Neural cell (in vitro differentiated cells): ENCODE results near the gene CACNA1C. TPM values are rescaled to one million over a fixed set of nuclear protein-coding genes. Genes with fewer than 3 reads are reported as not detected.

Experiments used
- H2AFZ ChIP-seq: fragments of 200-600, 300-800 bp; sonication (generic), shearing (Covaris generic); 2 replicates; pipeline ENCODE4 v1.6.0; 2014; ENCODE audit warnings: low read depth, mild to moderate bottlenecking, antibody characterized with exemption, low read length, moderate library complexity
- H3F3A ChIP-seq: fragments of 200-600 bp; shearing (Covaris generic); 2 replicates; pipeline ENCODE4 v1.6.1; 2016; ENCODE audit warnings: mild to moderate bottlenecking, moderate library complexity, mixed read lengths, antibody characterized with exemption, low read length; ENCODE audit not compliant: insufficient read depth, poor library complexity, severe bottlenecking
- H3K27ac ChIP-seq: fragments of 200-600, 300-800 bp; sonication (generic), shearing (Covaris generic); 2 replicates; pipeline ENCODE4 v1.5.1; 2014; ENCODE audit warnings: mild to moderate bottlenecking, low read length, moderate library complexity
- H3K27me3 ChIP-seq: fragments of 300-800, 200-600 bp; sonication (generic), shearing (Covaris generic); 2 replicates; pipeline ENCODE4 v1.6.0; 2014; ENCODE audit warnings: mild to moderate bottlenecking, low read depth, low read length, moderate library complexity; ENCODE audit not compliant: insufficient read depth
- H3K36me3 ChIP-seq: fragments of 300-800, 200-600 bp; sonication (generic), shearing (Covaris generic); 2 replicates; pipeline ENCODE4 v1.5.1; 2014; ENCODE audit warnings: mild to moderate bottlenecking, antibody characterized with exemption, low read length, moderate library complexity; ENCODE audit not compliant: insufficient read depth
- H3K4me2 ChIP-seq: fragments of 300-800, 200-600 bp; sonication (generic), shearing (Covaris generic); 2 replicates; pipeline ENCODE4 v1.6.0; 2014; ENCODE audit warnings: mild to moderate bottlenecking, low read length
- H3K4me3 ChIP-seq: fragments of 300-800, 200-600 bp; sonication (generic), shearing (Covaris generic); 2 replicates; pipeline ENCODE4 v1.5.1; 2014; ENCODE audit warnings: mild to moderate bottlenecking, low read length, moderate library complexity
- H3K79me2 ChIP-seq: fragments of 200-600 bp; shearing (Covaris generic); replicated peaks from 2 replicates; pipeline ENCODE4 v1.6.0; 2014; ENCODE audit warnings: mild to moderate bottlenecking, low read length, moderate library complexity; ENCODE audit not compliant: insufficient read depth
- H3K9ac ChIP-seq: fragments of 300-800, 200-600 bp; sonication (generic), shearing (Covaris generic); 2 replicates; pipeline ENCODE4 v1.6.1; 2016; ENCODE audit warnings: mild to moderate bottlenecking, low read length, mixed read lengths
- H3K9me2 ChIP-seq: fragments of 200-600 bp; shearing (Covaris generic); 2 replicates; pipeline ENCODE4 v1.6.1; 2016; ENCODE audit warnings: mild to moderate bottlenecking, low read length, mixed read lengths; ENCODE audit not compliant: insufficient read depth
- H3K9me3 ChIP-seq: fragments of 200-600, 300-800 bp; sonication (generic), shearing (Covaris generic); 2 replicates; pipeline ENCODE4 v1.6.1; 2016; ENCODE audit warnings: mild to moderate bottlenecking, mixed run types, low read length, moderate library complexity, mixed read lengths
- H4K20me1 ChIP-seq: fragments of 200-600 bp; shearing (Covaris generic); 2 replicates; pipeline ENCODE4 v1.6.1; 2016; ENCODE audit warnings: mild to moderate bottlenecking, mixed run types; ENCODE audit not compliant: insufficient read depth
- CTCF ChIP-seq: fragments of 450-650 bp; IDR thresholded peaks from 2 replicates; pipeline ENCODE4 v1.5.1; 2014; ENCODE audit warnings: antibody characterized with exemption, mild to moderate bottlenecking, moderate library complexity; ENCODE audit not compliant: poor library complexity, severe bottlenecking
- EP300 ChIP-seq: fragments of 450-650 bp; conservative IDR thresholded peaks from 2 replicates; pipeline ENCODE4 v1.6.1; 2014; ENCODE audit warnings: antibody characterized with exemption, mild to moderate bottlenecking, moderate library complexity; ENCODE audit not compliant: poor library complexity, severe bottlenecking
- EZH2 ChIP-seq: fragments of 200-600, 300-800 bp; shearing (Covaris generic), sonication (generic); IDR thresholded peaks from 2 replicates; pipeline ENCODE4 v1.6.1; 2014; ENCODE audit warnings: antibody characterized with exemption, low read length, borderline replicate concordance, mild to moderate bottlenecking; ENCODE audit not compliant: insufficient read depth, poor library complexity, severe bottlenecking
- MXI1 ChIP-seq: fragments of 450-650 bp; conservative IDR thresholded peaks from 2 replicates; pipeline ENCODE4 v1.6.1; 2014; ENCODE audit warnings: antibody characterized with exemption, mild to moderate bottlenecking; ENCODE audit not compliant: poor library complexity, severe bottlenecking
- POLR2AphosphoS5 ChIP-seq: IDR thresholded peaks from 2 replicates; pipeline ENCODE4 v1.6.1; 2012
- RAD21 ChIP-seq: fragments of 450-650 bp; conservative IDR thresholded peaks from 2 replicates; pipeline ENCODE4 v1.6.1; 2014; ENCODE audit warnings: antibody characterized with exemption, mild to moderate bottlenecking, moderate library complexity
- REST ChIP-seq: IDR thresholded peaks from 2 replicates; pipeline ENCODE4 v1.6.1; 2012; ENCODE audit warnings: borderline replicate concordance
- SMC3 ChIP-seq: fragments of 450-650 bp; conservative IDR thresholded peaks from 2 replicates; pipeline ENCODE4 v1.6.1; 2014; ENCODE audit warnings: antibody characterized with exemption, mild to moderate bottlenecking, moderate library complexity; ENCODE audit not compliant: poor library complexity
- TAF1 ChIP-seq: IDR thresholded peaks from 2 replicates; pipeline ENCODE4 v1.6.1; 2012; ENCODE audit warnings: low read depth
- polyA plus RNA-seq: library from polyadenylated mRNA; depleted of rRNA; stranded (reverse); fragments of >200 nt; gene quantifications from 2 replicates; pipeline ENCODE4 v1.2.3, GENCODE V29; 2014

The CACNA1C gene
- polyA plus RNA-seq, 1 donor from 2014 or later: 9.7 TPM

- Histone ChIP-seq H3K27me3 (no peaks in the 10 kb centered on the region), H2AFZ (no peak overlapping the region), H3K9ac (no peak overlapping the region), H3K4me3 (no peak overlapping the region), H3K4me2 (no peak overlapping the region), H3K27ac (no peak overlapping the region), H3K9me3 (no peaks in the 10 kb centered on the region), H4K20me1 (no peaks in the 10 kb centered on the region), H3K9me2 (no peaks in the 10 kb centered on the region), H3F3A (no peaks in the 10 kb centered on the region), H3K36me3 (no peaks in the 10 kb centered on the region), H3K79me2 (no peaks in the 10 kb centered on the region)
- TF ChIP-seq EZH2: no peak
- no peak for TF ChIP-seq REST
- no peak for TF ChIP-seq TAF1
- TF ChIP-seq SMC3: no peak
- no peak for TF ChIP-seq MXI1
- no peak for TF ChIP-seq POLR2AphosphoS5
- TF ChIP-seq EP300: no peak
- TF ChIP-seq RAD21: no peak
- no peak for TF ChIP-seq CTCF
Measured at GRCh38 chr12:2149091-2149490, 96.3 kb downstream of the CACNA1C start.

- Histone ChIP-seq H3K9me3 (no peaks in the 10 kb centered on the region), H3K79me2 (no peaks in the 10 kb centered on the region), H3K27ac (no peak overlapping the region), H3F3A (no peaks in the 10 kb centered on the region), H2AFZ (no peak overlapping the region), H3K9me2 (no peaks in the 10 kb centered on the region), H3K27me3 (no peaks in the 10 kb centered on the region), H4K20me1 (no peaks in the 10 kb centered on the region), H3K36me3 (no peaks in the 10 kb centered on the region), H3K9ac (no peak overlapping the region), H3K4me2 (no peak overlapping the region), H3K4me3 (no peak overlapping the region)
- TF ChIP-seq REST (no peak), MXI1 (no peak), EZH2 (no peak), CTCF (no peak), RAD21 (no peak), TAF1 (no peak), EP300 (no peak), POLR2AphosphoS5 (no peak), SMC3 (no peak)
Measured at GRCh38 chr12:2150833-2151232, 98.0 kb downstream of the CACNA1C start.
